H1 (cell line): ENCODE measurements around the gene GADL1. TPM values are rescaled to one million over a fixed set of nuclear protein-coding genes. Genes with fewer than 3 reads are reported as not detected.

Experiments used
- CTCF ChIA-PET: fragments of 300-600 bp; sonication (Branson Sonifier 250); formaldehyde crosslinking; loops from one replicate; lab custom pipeline; 2021; ENCODE audit not compliant: partially characterized antibody; lab: Charles Lee
- POLR2A ChIA-PET: fragments of 300-600 bp; sonication (Branson Sonifier 250); formaldehyde crosslinking; loops from one replicate; lab custom pipeline; 2021; ENCODE audit warnings: inconsistent platforms; ENCODE audit not compliant: partially characterized antibody; lab: Charles Lee
- DNase-seq, 2 experiments: peaks; one replicate each; pipeline versions ENCODE4 v3.0.0 to v3.0.0-alpha.2; 2010 to 2022; ENCODE audit warnings: low spot score in 2 of 2, low read depth in 1 of 2, mixed read lengths in 1 of 2
- FAIRE-seq: peaks from 2 replicates; lab custom pipeline; 2011; peaks lifted over from hg19 to GRCh38; lab: Jason Lieb, UNC
- H2AFZ ChIP-seq: 2 replicates; pipeline ENCODE4 v1.8.1; 2012; ENCODE audit warnings: low read length, inconsistent platforms
- H2AK5ac ChIP-seq: 2 replicates; pipeline ENCODE4 v1.6.1; 2013; ENCODE audit warnings: low read depth, low read length
- H2BK120ac ChIP-seq: replicated peaks from 2 replicates; pipeline ENCODE3; 2013; ENCODE audit warnings: low read depth, low read length, inconsistent platforms
- H2BK12ac ChIP-seq: 2 replicates; pipeline ENCODE4 v1.6.1; 2013; ENCODE audit warnings: low read depth, low read length
- H2BK15ac ChIP-seq: 2 replicates; pipeline ENCODE4 v1.6.1; 2013; ENCODE audit warnings: low read length
- H2BK20ac ChIP-seq: 2 replicates; pipeline ENCODE4 v1.6.1; 2013; ENCODE audit warnings: low read length
- H2BK5ac ChIP-seq: 2 replicates; pipeline ENCODE4 v1.6.1; 2013; ENCODE audit warnings: low read depth, low read length
- H3K14ac ChIP-seq: 2 replicates; pipeline ENCODE4 v1.6.1; 2013; ENCODE audit warnings: inconsistent platforms; ENCODE audit not compliant: insufficient read length
- H3K18ac ChIP-seq: 2 replicates; pipeline ENCODE4 v1.6.1; 2013; ENCODE audit warnings: low read length; ENCODE audit errors: extremely low read depth
- H3K23ac ChIP-seq: 2 replicates; pipeline ENCODE4 v1.6.1; 2013; ENCODE audit warnings: inconsistent platforms; ENCODE audit not compliant: insufficient read length
- H3K23me2 ChIP-seq: 2 replicates; pipeline ENCODE4 v1.6.1; 2013; ENCODE audit warnings: low read depth, low read length
- H3K27ac ChIP-seq: 2 replicates; pipeline ENCODE4 v1.6.1; 2011; ENCODE audit warnings: low read depth, low read length, inconsistent platforms
- H3K27me3 ChIP-seq, 4 experiments: replicated peaks in 1 of 4; 1 replicate in 1 of 4; 2 replicates in 3 of 4; pipeline versions ENCODE4 v1.6.1 to v1.8.1; 2011 to 2013; ENCODE audit warnings: low read length in 3 of 4, mild to moderate bottlenecking in 3 of 4, inconsistent platforms in 2 of 4, mixed read lengths in 2 of 4, moderate library complexity in 1 of 4; ENCODE audit not compliant: control insufficient read depth in 3 of 4, insufficient read depth in 3 of 4; ENCODE audit errors: extremely low read depth in 1 of 4
- H3K36me3 ChIP-seq, 4 experiments: 2 replicates each; pipeline versions ENCODE4 v1.6.1 to v1.8.1; 2011 to 2013; ENCODE audit warnings: mild to moderate bottlenecking in 4 of 4, low read length in 3 of 4, moderate library complexity in 2 of 4, control low read depth in 1 of 4, inconsistent platforms in 1 of 4; ENCODE audit not compliant: insufficient read depth in 4 of 4, control insufficient read depth in 2 of 4
- H3K4ac ChIP-seq: replicated peaks from 2 replicates; pipeline ENCODE3; 2013; ENCODE audit warnings: low read length, low read depth, mixed read lengths, inconsistent platforms; ENCODE audit not compliant: insufficient read length
- H3K4me1 ChIP-seq, 4 experiments: replicated peaks in 1 of 4; 1 replicate in 1 of 4; 2 replicates in 3 of 4; pipeline versions ENCODE4 v1.6.1 to v1.8.1; 2011 to 2013; ENCODE audit warnings: low read length in 3 of 4, inconsistent platforms in 2 of 4, mixed read lengths in 1 of 4; ENCODE audit not compliant: insufficient read depth in 4 of 4, control insufficient read depth in 3 of 4
- H3K4me2 ChIP-seq, 2 experiments: 2 replicates each; pipeline versions ENCODE4 v1.6.1 to v1.8.1; 2011 to 2013; ENCODE audit warnings: low read depth in 2 of 2, low read length in 2 of 2, control low read depth in 1 of 2, inconsistent platforms in 1 of 2, mild to moderate bottlenecking in 1 of 2; ENCODE audit not compliant: insufficient read depth in 1 of 2
- H3K4me3 ChIP-seq, 4 experiments: fragments of 200-600, 300-600 bp in 1 of 4; sonication (generic), shearing (Covaris generic), sonication (Bioruptor Twin) in 1 of 4; 2 replicates each; pipeline versions ENCODE4 v1.5.1 to v1.8.1; 2011 to 2016; ENCODE audit warnings: low read length in 4 of 4, low read depth in 3 of 4, control low read depth in 2 of 4, inconsistent platforms in 2 of 4, mild to moderate bottlenecking in 2 of 4, mixed read lengths in 1 of 4, moderate library complexity in 1 of 4; ENCODE audit not compliant: insufficient read depth in 2 of 4; ENCODE audit errors: extremely low read depth in 1 of 4
- H3K56ac ChIP-seq: replicated peaks from 2 replicates; pipeline ENCODE3; 2013; ENCODE audit warnings: low read depth, mild to moderate bottlenecking, mixed read lengths, low read length, inconsistent platforms; ENCODE audit not compliant: insufficient read length
- H3K79me1 ChIP-seq: 2 replicates; pipeline ENCODE4 v1.6.1; 2013; ENCODE audit warnings: low read depth, low read length, control low read depth
- H3K79me2 ChIP-seq, 2 experiments: 2 replicates each; pipeline versions ENCODE4 v1.6.1 to v1.8.1; 2012 to 2013; ENCODE audit warnings: low read length in 2 of 2, mild to moderate bottlenecking in 2 of 2, inconsistent platforms in 1 of 2; ENCODE audit not compliant: insufficient read depth in 2 of 2, control insufficient read depth in 1 of 2
- H3K9ac ChIP-seq, 4 experiments: replicated peaks in 1 of 4; 1 replicate in 1 of 4; 2 replicates in 3 of 4; pipeline versions ENCODE4 v1.6.1 to v1.8.1; 2011 to 2013; ENCODE audit warnings: low read depth in 3 of 4, low read length in 3 of 4, control low read depth in 2 of 4, mild to moderate bottlenecking in 2 of 4, moderate library complexity in 2 of 4, inconsistent platforms in 1 of 4; ENCODE audit errors: extremely low read depth in 1 of 4
- H3K9me3 ChIP-seq, 2 experiments: 2 replicates each; pipeline versions ENCODE4 v1.6.1 to v1.8.1; 2012 to 2013; ENCODE audit warnings: mild to moderate bottlenecking in 2 of 2, moderate library complexity in 2 of 2, control low read depth in 1 of 2, inconsistent platforms in 1 of 2, low read depth in 1 of 2, low read length in 1 of 2, mixed read lengths in 1 of 2; ENCODE audit not compliant: insufficient read depth in 2 of 2
- H4K20me1 ChIP-seq, 2 experiments: replicated peaks in 1 of 2; 2 replicates each; pipeline versions ENCODE3 to v1.8.1; 2011 to 2013; ENCODE audit warnings: inconsistent platforms in 2 of 2, low read length in 2 of 2, mild to moderate bottlenecking in 1 of 2; ENCODE audit not compliant: insufficient read depth in 2 of 2, control insufficient read depth in 1 of 2
- H4K5ac ChIP-seq: 2 replicates; pipeline ENCODE4 v1.6.1; 2013; ENCODE audit warnings: low read length, low read depth, mixed read lengths, inconsistent platforms; ENCODE audit not compliant: insufficient read length
- H4K8ac ChIP-seq: 2 replicates; pipeline ENCODE4 v1.8.0; 2013; ENCODE audit warnings: mild to moderate bottlenecking, moderate library complexity, low read length, inconsistent platforms; ENCODE audit not compliant: insufficient read depth; ENCODE audit errors: extremely low read depth
- H4K91ac ChIP-seq: replicated peaks from 2 replicates; pipeline ENCODE3; 2013; ENCODE audit warnings: low read length, mixed read lengths, inconsistent platforms; ENCODE audit not compliant: insufficient read length
- ATF3 ChIP-seq: IDR thresholded peaks from 2 replicates; pipeline ENCODE4 v1.6.1; 2011; ENCODE audit warnings: low read depth, mild to moderate bottlenecking, low read length; ENCODE audit not compliant: insufficient read depth
- BCL11A ChIP-seq, 2 experiments: IDR thresholded peaks; one replicate each; pipeline ENCODE4 v1.6.1; 2011; ENCODE audit warnings: low read depth in 2 of 2, low read length in 2 of 2, mild to moderate bottlenecking in 2 of 2
- E2F6 ChIP-seq: IDR thresholded peaks from 2 replicates; pipeline ENCODE4 v1.6.1; 2012; ENCODE audit warnings: inconsistent platforms
- HDAC6 ChIP-seq: IDR thresholded peaks from one replicate; pipeline ENCODE4 v1.7.1; 2012; ENCODE audit warnings: low read depth, mild to moderate bottlenecking, inconsistent platforms, low read length, moderate library complexity
- NRF1 ChIP-seq: IDR thresholded peaks from 2 replicates; pipeline ENCODE4 v1.6.1; 2011; ENCODE audit warnings: mild to moderate bottlenecking, low read depth, low read length, improper control_type of control experiment
- POLR2A ChIP-seq, 2 experiments: IDR thresholded peaks; 1 replicate in 1 of 2; 2 replicates in 1 of 2; pipeline ENCODE4 v1.6.1; 2011; ENCODE audit warnings: low read depth in 2 of 2, low read length in 2 of 2, mild to moderate bottlenecking in 2 of 2; ENCODE audit errors: control extremely low read depth in 1 of 2
- POLR2AphosphoS5 ChIP-seq: IDR thresholded peaks from 2 replicates; pipeline ENCODE4 v1.6.1; 2011; ENCODE audit warnings: low read depth, low read length
- RFX5 ChIP-seq: IDR thresholded peaks from 2 replicates; pipeline ENCODE4 v1.6.1; 2011; ENCODE audit warnings: low read depth, low read length, improper control_type of control experiment, borderline replicate concordance
- SAP30 ChIP-seq: fragments of 300-600 bp; sonication (generic); IDR thresholded peaks from 2 replicates; pipeline ENCODE4 v1.7.1; 2012; ENCODE audit warnings: low read length, moderate library complexity, mild to moderate bottlenecking, inconsistent platforms; ENCODE audit not compliant: insufficient read depth, insufficient replicate concordance
- WGBS, 2 experiments: shearing (Covaris generic) in 1 of 2; methylation state at CpG; one replicate each; pipeline versions ENCODE4 v1.1.6 to v1.1.7; 2013 to 2015; ENCODE audit warnings: low lambda C conversion rate in 2 of 2, mixed read lengths in 2 of 2, inconsistent platforms in 1 of 2, low coverage in 1 of 2, missing lambda C conversion rate in 1 of 2; ENCODE audit not compliant: insufficient replicate concordance in 2 of 2, insufficient coverage in 1 of 2, insufficient read length in 1 of 2; ENCODE audit errors: extremely low coverage in 1 of 2, missing lambda C conversion rate in 1 of 2; 5-methylcytosine and 5-hydroxymethylcytosine counted together
- polyA plus RNA-seq, 7 experiments: library from polyadenylated mRNA; depleted of rRNA in 3 of 7; stranded (reverse) in 5 of 7; unstranded in 2 of 7; fragments of >200 nt in 5 of 7; fragments of 200-250 nt in 2 of 7; gene quantifications; 1 replicate in 5 of 7; 2 replicates in 1 of 7; 4 replicates in 1 of 7; pipeline versions ENCODE4 v1.2.1 to v1.2.3, GENCODE V29; 2011 to 2013; ENCODE audit warnings: missing spikeins in 2 of 7, mixed read lengths in 2 of 7
- total RNA-seq: library from RNA; stranded (reverse); fragmentation: NEBNext Ultra II Directional; extraction: Animal tissue kit (Norgen Biotek cat#: 25700); gene quantifications from 2 replicates; pipeline ENCODE4 v1.2.1, GENCODE V29; 2021

The GADL1 gene
- total and polyA plus RNA-seq, 2 of the 8 experiments (the other 6 are each of a cell fraction or from before 2014, with no cell fraction given) = 0.03 to 0.30 TPM

GRCh38 chr3:30683769-30684168, 210.7 kb downstream of the GADL1 start:
- Histone ChIP-seq H2BK20ac (no peak overlapping the region), H2BK5ac (no peak overlapping the region), H4K8ac (no peak overlapping the region), H2BK15ac (no peak overlapping the region), H3K4ac (no peak overlapping the region), H2AFZ (no peak overlapping the region), H3K27me3 (no peaks in the 10 kb centered on the region), H3K4me3 (no peak overlapping the region), H2BK120ac (no peak overlapping the region), H3K9ac (no peak overlapping the region), H3K23me2 (no peaks in the 10 kb centered on the region), H3K23ac (no peak overlapping the region), H4K5ac (no peak overlapping the region), H4K20me1 (no peaks in the 10 kb centered on the region), H3K79me1 (no peaks in the 10 kb centered on the region), H2AK5ac (no peak overlapping the region), H3K14ac (no peak overlapping the region), H4K91ac (no peak overlapping the region), H3K4me1 (peaks cover 0 to 7% (median 5%) of the 10 kb centered on the region in 4 experiments; a peak in 4 of 7 replicates), H3K56ac (no peak overlapping the region), H3K4me2 (no peak overlapping the region), H3K18ac (no peak overlapping the region), H3K79me2 (no peaks in the 10 kb centered on the region; a peak in 1 of 4 replicates), H3K36me3 (peaks cover 0 to 9% (median 3%) of the 10 kb centered on the region in 4 experiments; a peak in 5 of 8 replicates), H3K9me3 (no peaks in the 10 kb centered on the region), H3K27ac (no peak overlapping the region), H2BK12ac (no peak overlapping the region)
- POLR2A ChIA-PET = no interaction called here
- DNase-seq = no peak
- 97% methylated on average over 3 of the region's 3 CpGs; no CpG with 5 or more reads in 1 of the 2 experiments for WGBS, 2 experiments
- no peak for FAIRE-seq
- CTCF ChIA-PET = interaction anchor here (0.7 to 1.7 kb wide), 3 partner anchors 12 to 641 kb away, joined by 3 to 5 read pairs (median 3); no protein-coding TSS in a partner anchor
- TF ChIP-seq RFX5 (no peak), E2F6 (no peak), POLR2AphosphoS5 (no peak), BCL11A (IDR thresholded peaks at IDR 0.05; ENCODE audit: low read depth in 2 of 2, low read length in 2 of 2) (no peak), HDAC6 (no peak), SAP30 (no peak), ATF3 (no peak), NRF1 (no peak), POLR2A (IDR thresholded peaks at IDR 0.05; ENCODE audit: control extremely low read depth in 1 of 2, low read depth in 2 of 2, low read length in 2 of 2) (no peak)
